ENCODE data around the gene WBP2. TPM values are rescaled to one million over a fixed set of nuclear protein-coding genes. Genes with fewer than 3 reads are reported as not detected.

The WBP2 gene
- total and polyA plus RNA-seq, 8 donors, result 56.0 to 106 (median 67.9) TPM

GRCh38 chr17:75897160-75898019 lies 42.3 kb upstream of the WBP2 start:
- H3K27me3 ChIP-seq, result no peaks in the 10 kb centered on the region
- intact Hi-C loops (cut with DNase I), result no loop called here
- peak in 2 of 6 donors; percentile 66 to 69 for DNase-seq
- H3K4me3 ChIP-seq, result peak overlapping the region in 3 of 4 donors; percentile 58 to 84 (median 77)
- H3K36me3 ChIP-seq, result peaks cover 3 to 32% (median 15%) of the 10 kb centered on the region in 3 donors
- no peaks in the 10 kb centered on the region for H3K9me3 ChIP-seq
- no peak for FAIRE-seq
- H3K4me1 ChIP-seq, result peaks cover 7 to 10% (median 8%) of the 10 kb centered on the region in 3 donors
- WGBS, 2 donors, result 60 to 73% methylated on average over 30 to 37 of the region's 37 CpGs
- no peak for TF ChIP-seq CTCF (IDR thresholded peaks at IDR 0.05)
- peak overlapping the region; percentile 81 to 95 (median 88) for H3K27ac ChIP-seq
- ATAC-seq, result no peak

GRCh38 chr17:75896415-75897159 lies 41.5 kb upstream of the WBP2 start, which contains the start of gene TRIM65:
TSS of gene TRIM65 (minus strand) at chr17:75896951. CDS start at chr17:75896937, 14 bp downstream.
- Histone ChIP-seq H3K27ac (peak within 1 kb of the TSS; percentile 81 to 95 (median 88)), H3K9me3 (no peaks in the 10 kb centered on the region), H3K4me3 (peak within 1 kb of the TSS; percentile 58 to 86 (median 80)), H3K36me3 (peaks cover under 1 to 29% (median 11%) of the 10 kb centered on the region in 3 donors), H3K27me3 (no peaks in the 10 kb centered on the region), H3K4me1 (peaks cover 7 to 10% (median 8%) of the 10 kb centered on the region in 3 donors)
- 1% methylated on average over 59 to 102 of the region's 102 CpGs for WGBS, 2 donors
- TF ChIP-seq CTCF (IDR thresholded peaks at IDR 0.05), result no peak
- FAIRE-seq, result no peak
- peak; percentile 83 to 89 (median 86) for ATAC-seq
- intact Hi-C loops (cut with DNase I), result no loop called here
- DNase-seq, result peak; percentile 76 to 93 (median 86)

GRCh38 chr17:75895370-75896155 lies 40.4 kb upstream of the WBP2 start:
- 45% methylated on average over 28 of the region's 28 CpGs for WGBS, 2 donors
- intact Hi-C loops (cut with DNase I), result no loop called here
- H3K27me3 ChIP-seq, result no peaks in the 10 kb centered on the region
- ATAC-seq (peak in 1 of 4 donors; percentile 1), FAIRE-seq (no peak), DNase-seq (peak in 2 of 6 donors; percentile 36 to 76)
- H3K4me3 ChIP-seq, result peak overlapping the region; percentile 58 to 86 (median 80)
- H3K4me1 ChIP-seq, result peaks cover 7 to 10% (median 8%) of the 10 kb centered on the region in 3 donors
- no peak for TF ChIP-seq CTCF (IDR thresholded peaks at IDR 0.05)
- H3K36me3 ChIP-seq, result peaks cover 0 to 18% (median 6%) of the 10 kb centered on the region in 3 donors
- peak overlapping the region; percentile 81 to 95 (median 88) for H3K27ac ChIP-seq
- no peaks in the 10 kb centered on the region for H3K9me3 ChIP-seq

- H3K4me1 ChIP-seq, result peaks cover 7 to 10% (median 8%) of the 10 kb centered on the region in 3 donors
- no peak overlapping the region for H3K27ac ChIP-seq
- DNase-seq (peak in 1 of 6 donors; percentile 55), ATAC-seq (no peak), FAIRE-seq (no peak)
- 75 to 77% methylated on average over 22 of the region's 22 CpGs for WGBS, 2 donors
- TF ChIP-seq CTCF (IDR thresholded peaks at IDR 0.05), result no peak
- no peaks in the 10 kb centered on the region for H3K27me3 ChIP-seq
- intact Hi-C loops (cut with DNase I), result no loop called here
- no peaks in the 10 kb centered on the region for H3K9me3 ChIP-seq
- no peak overlapping the region for H3K4me3 ChIP-seq
- H3K36me3 ChIP-seq, result peaks cover 0 to 12% (median 2%) of the 10 kb centered on the region in 3 donors
Measured at GRCh38 chr17:75894049-75894733, 39.1 kb upstream of the WBP2 start.

All from pancreas (tissue), 10 donors.